ENCODE measurements around the gene LONRF3.

DNA sequence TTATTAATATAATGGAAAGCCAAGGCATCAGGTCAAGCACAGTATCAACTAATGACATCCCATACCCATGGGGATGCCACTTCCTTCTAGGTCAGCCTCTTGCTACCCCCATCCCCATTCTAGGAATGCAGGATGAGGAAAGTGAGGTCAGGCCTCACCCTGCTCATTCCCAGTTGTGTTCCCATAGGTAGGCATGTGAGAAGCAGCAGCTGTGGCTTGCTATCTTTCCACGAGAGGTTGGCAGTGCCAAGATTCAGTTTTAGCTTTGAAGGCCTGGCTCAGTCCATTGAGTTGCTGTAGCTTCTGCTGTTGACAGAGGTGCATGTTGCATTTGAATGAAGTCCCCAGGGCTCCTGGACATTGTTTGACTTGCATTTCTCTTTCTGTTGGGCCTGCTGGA is 15.5 kb downstream of the LONRF3 start:
- TF ChIP-seq, protein P1, sequence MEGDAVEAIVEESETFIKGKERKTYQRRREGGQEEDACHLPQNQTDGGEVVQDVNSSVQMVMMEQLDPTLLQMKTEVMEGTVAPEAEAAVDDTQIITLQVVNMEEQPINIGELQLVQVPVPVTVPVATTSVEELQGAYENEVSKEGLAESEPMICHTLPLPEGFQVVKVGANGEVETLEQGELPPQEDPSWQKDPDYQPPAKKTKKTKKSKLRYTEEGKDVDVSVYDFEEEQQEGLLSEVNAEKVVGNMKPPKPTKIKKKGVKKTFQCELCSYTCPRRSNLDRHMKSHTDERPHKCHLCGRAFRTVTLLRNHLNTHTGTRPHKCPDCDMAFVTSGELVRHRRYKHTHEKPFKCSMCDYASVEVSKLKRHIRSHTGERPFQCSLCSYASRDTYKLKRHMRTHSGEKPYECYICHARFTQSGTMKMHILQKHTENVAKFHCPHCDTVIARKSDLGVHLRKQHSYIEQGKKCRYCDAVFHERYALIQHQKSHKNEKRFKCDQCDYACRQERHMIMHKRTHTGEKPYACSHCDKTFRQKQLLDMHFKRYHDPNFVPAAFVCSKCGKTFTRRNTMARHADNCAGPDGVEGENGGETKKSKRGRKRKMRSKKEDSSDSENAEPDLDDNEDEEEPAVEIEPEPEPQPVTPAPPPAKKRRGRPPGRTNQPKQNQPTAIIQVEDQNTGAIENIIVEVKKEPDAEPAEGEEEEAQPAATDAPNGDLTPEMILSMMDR (IDR thresholded peaks at IDR 0.05): no peak
- TF ChIP-seq POLR2AphosphoS5 (IDR thresholded peaks at IDR 0.05) (no peak), POLR2A (IDR thresholded peaks at IDR 0.05) (no peak)
